Lower leg skin (tissue), 3 donors: ENCODE data around the gene TIAM2.

Source experiments
- CTCF ChIP-seq, 3 donors: fragments of 450-650 bp; IDR thresholded peaks; one replicate each; pipeline ENCODE4 v1.5.1; 2016; ENCODE audit warnings: antibody characterized with exemption in 3 of 3, mild to moderate bottlenecking in 3 of 3, moderate library complexity in 2 of 3
- POLR2A ChIP-seq, 2 donors: fragments of 450-650 bp; IDR thresholded peaks; one replicate each; pipeline ENCODE4 v1.6.1; 2016 to 2017; ENCODE audit warnings: antibody characterized with exemption in 2 of 2, mild to moderate bottlenecking in 1 of 2, moderate library complexity in 1 of 2

- TF ChIP-seq CTCF (IDR thresholded peaks at IDR 0.05), result no peak
- no peak for TF ChIP-seq POLR2A (IDR thresholded peaks at IDR 0.05)
Measured at GRCh38 chr6:155297669-155298068, 302.6 kb downstream of the TIAM2 start.
